GM23338 (cell line): ENCODE results near the gene GNB5. TPM values are rescaled to one million over a fixed set of nuclear protein-coding genes. Genes with fewer than 3 reads are reported as not detected.
"Not testable (repeated sequence)": the region's sequence is repeated elsewhere in the genome, so short reads cannot be mapped to it uniquely, and the experiment has no call there.

Source experiments
- ATAC-seq: fragments of 200-7000 bp; cut with Tn5 transposase; 3 replicates; pipeline ENCODE4 v1.9.1; 2020
- DNase-seq: peaks from one replicate; pipeline ENCODE4 v3.0.0-alpha.2; 2015; ENCODE audit warnings: low spot score
- H2AFZ ChIP-seq: fragments of 200-600 bp; sonication (generic); 2 replicates; pipeline ENCODE4 v1.8.0; 2016; ENCODE audit warnings: antibody characterized with exemption, mild to moderate bottlenecking, moderate library complexity
- H3F3A ChIP-seq: fragments of 200-600 bp; sonication (generic); replicated peaks from 2 replicates; pipeline ENCODE4 v1.8.0; 2017; ENCODE audit warnings: antibody characterized with exemption, mixed run types, low read depth
- H3K27ac ChIP-seq: fragments of 200-600 bp; sonication (generic); 2 replicates; pipeline ENCODE4 v1.6.1; 2016; ENCODE audit warnings: low read depth
- H3K27me3 ChIP-seq: fragments of 200-600 bp; sonication (generic); 2 replicates; pipeline ENCODE4 v1.8.0; 2016; ENCODE audit warnings: mild to moderate bottlenecking, mixed run types, moderate library complexity; ENCODE audit not compliant: insufficient read depth
- H3K36me3 ChIP-seq: fragments of 200-600 bp; sonication (generic); 2 replicates; pipeline ENCODE4 v1.8.0; 2016; ENCODE audit warnings: mild to moderate bottlenecking; ENCODE audit not compliant: insufficient read depth
- H3K4me1 ChIP-seq: fragments of 200-600 bp; sonication (generic); 2 replicates; pipeline ENCODE4 v1.8.0; 2016; ENCODE audit warnings: mild to moderate bottlenecking, moderate library complexity; ENCODE audit not compliant: insufficient read depth
- H3K4me2 ChIP-seq: fragments of 200-600 bp; sonication (generic); 2 replicates; pipeline ENCODE4 v1.7.1; 2017; ENCODE audit warnings: mixed run types
- H3K4me3 ChIP-seq: fragments of 200-600 bp; sonication (generic); 2 replicates; pipeline ENCODE4 v1.6.1; 2016; ENCODE audit warnings: mixed run types
- H3K79me2 ChIP-seq: fragments of 200-600 bp; sonication (generic); replicated peaks from 2 replicates; pipeline ENCODE4 v1.8.0; 2017; ENCODE audit warnings: mild to moderate bottlenecking; ENCODE audit not compliant: insufficient read depth
- H3K9me2 ChIP-seq: fragments of 200-600 bp; sonication (generic); 2 replicates; pipeline ENCODE4 v1.8.0; 2017; ENCODE audit not compliant: insufficient read depth
- H4K20me1 ChIP-seq: fragments of 200-600 bp; sonication (generic); replicated peaks from 2 replicates; pipeline ENCODE4 v1.8.0; 2017; ENCODE audit warnings: mild to moderate bottlenecking; ENCODE audit not compliant: insufficient read depth
- H3K27ac Mint-ChIP-seq: 2 replicates; pipeline ENCODE4 v1.8.0; 2020; ENCODE audit warnings: inconsistent platforms, mild to moderate bottlenecking, moderate library complexity, mixed read lengths
- H3K27me3 Mint-ChIP-seq: 3 replicates; pipeline ENCODE4 v1.8.0; 2022; ENCODE audit warnings: low read depth, mild to moderate bottlenecking, moderate library complexity, mixed read lengths, inconsistent platforms; ENCODE audit not compliant: insufficient read depth, poor library complexity
- H3K36me3 Mint-ChIP-seq: 3 replicates; pipeline ENCODE4 v1.8.0; 2021; ENCODE audit warnings: low read depth, mild to moderate bottlenecking, inconsistent platforms, moderate library complexity, mixed read lengths
- H3K4me1 Mint-ChIP-seq: 3 replicates; pipeline ENCODE4 v1.8.0; 2020; ENCODE audit warnings: mild to moderate bottlenecking, inconsistent platforms, mixed read lengths
- H3K4me3 Mint-ChIP-seq: 3 replicates; pipeline ENCODE4 v1.8.0; 2021; ENCODE audit warnings: moderate library complexity, mild to moderate bottlenecking, inconsistent platforms, mixed read lengths
- H3K9me3 Mint-ChIP-seq: 3 replicates; pipeline ENCODE4 v1.8.0; 2020; ENCODE audit warnings: moderate library complexity, mild to moderate bottlenecking, inconsistent platforms, mixed read lengths
- JUNB ChIP-seq: IDR thresholded peaks from one replicate; pipeline ENCODE4 v1.6.1; 2016; ENCODE audit warnings: antibody characterized with exemption; ENCODE audit not compliant: unreplicated experiment
- POLR2AphosphoS5 ChIP-seq: IDR thresholded peaks from 2 replicates; pipeline ENCODE4 v1.6.1; 2016; ENCODE audit warnings: antibody characterized with exemption, low read depth
- ZNF114 ChIP-seq: fragments of 250-450 bp; sonication (Bioruptor Pico); IDR thresholded peaks from 2 replicates; pipeline ENCODE4 v1.5.0; 2020; ENCODE audit warnings: mild to moderate bottlenecking, moderate library complexity
- polyA plus RNA-seq: library from polyadenylated mRNA; unstranded; fragments of >200 nt; fragmentation: Nextera tagmentation; extraction: Ambion mirVana; gene quantifications from 2 replicates; pipeline ENCODE4 v1.2.1, GENCODE V29; 2016
- total RNA-seq: library from RNA; depleted of rRNA; stranded (reverse); fragments of >200 nt; shearing (Covaris generic); gene quantifications from 2 replicates; pipeline ENCODE4 v1.2.3, GENCODE V29; 2014
- TF ChIP-seq, protein P1 (sequence below): fragments of 250-450 bp; sonication (Bioruptor Pico); IDR thresholded peaks from 2 replicates; pipeline ENCODE4 v1.5.0; 2020; ENCODE audit warnings: mild to moderate bottlenecking, moderate library complexity

Gene GNB5
- total and polyA plus RNA-seq, 2 experiments from 2014 or later, result 23.0 to 40.8 TPM

DNA sequence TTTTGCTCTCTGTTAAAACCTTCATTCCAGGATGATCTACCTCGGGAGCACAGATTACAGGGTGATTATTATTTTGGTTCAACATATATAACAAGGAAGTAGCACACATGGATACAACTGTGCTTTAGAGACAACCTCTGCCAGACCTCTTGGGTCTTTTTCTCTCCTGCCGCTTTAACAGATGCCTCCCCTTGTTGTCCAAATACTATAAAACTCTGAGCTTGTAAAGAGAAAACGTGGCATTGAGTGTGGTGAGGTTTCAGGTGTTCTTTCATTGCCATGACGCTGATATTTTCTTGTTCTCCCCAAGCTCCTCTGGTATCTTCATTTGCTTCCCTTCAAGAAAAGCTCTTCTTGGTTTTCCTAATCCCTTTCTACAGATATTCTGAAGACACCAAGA lies 107.6 kb downstream of the GNB5 start (continued):
- TF ChIP-seq, protein P1, sequence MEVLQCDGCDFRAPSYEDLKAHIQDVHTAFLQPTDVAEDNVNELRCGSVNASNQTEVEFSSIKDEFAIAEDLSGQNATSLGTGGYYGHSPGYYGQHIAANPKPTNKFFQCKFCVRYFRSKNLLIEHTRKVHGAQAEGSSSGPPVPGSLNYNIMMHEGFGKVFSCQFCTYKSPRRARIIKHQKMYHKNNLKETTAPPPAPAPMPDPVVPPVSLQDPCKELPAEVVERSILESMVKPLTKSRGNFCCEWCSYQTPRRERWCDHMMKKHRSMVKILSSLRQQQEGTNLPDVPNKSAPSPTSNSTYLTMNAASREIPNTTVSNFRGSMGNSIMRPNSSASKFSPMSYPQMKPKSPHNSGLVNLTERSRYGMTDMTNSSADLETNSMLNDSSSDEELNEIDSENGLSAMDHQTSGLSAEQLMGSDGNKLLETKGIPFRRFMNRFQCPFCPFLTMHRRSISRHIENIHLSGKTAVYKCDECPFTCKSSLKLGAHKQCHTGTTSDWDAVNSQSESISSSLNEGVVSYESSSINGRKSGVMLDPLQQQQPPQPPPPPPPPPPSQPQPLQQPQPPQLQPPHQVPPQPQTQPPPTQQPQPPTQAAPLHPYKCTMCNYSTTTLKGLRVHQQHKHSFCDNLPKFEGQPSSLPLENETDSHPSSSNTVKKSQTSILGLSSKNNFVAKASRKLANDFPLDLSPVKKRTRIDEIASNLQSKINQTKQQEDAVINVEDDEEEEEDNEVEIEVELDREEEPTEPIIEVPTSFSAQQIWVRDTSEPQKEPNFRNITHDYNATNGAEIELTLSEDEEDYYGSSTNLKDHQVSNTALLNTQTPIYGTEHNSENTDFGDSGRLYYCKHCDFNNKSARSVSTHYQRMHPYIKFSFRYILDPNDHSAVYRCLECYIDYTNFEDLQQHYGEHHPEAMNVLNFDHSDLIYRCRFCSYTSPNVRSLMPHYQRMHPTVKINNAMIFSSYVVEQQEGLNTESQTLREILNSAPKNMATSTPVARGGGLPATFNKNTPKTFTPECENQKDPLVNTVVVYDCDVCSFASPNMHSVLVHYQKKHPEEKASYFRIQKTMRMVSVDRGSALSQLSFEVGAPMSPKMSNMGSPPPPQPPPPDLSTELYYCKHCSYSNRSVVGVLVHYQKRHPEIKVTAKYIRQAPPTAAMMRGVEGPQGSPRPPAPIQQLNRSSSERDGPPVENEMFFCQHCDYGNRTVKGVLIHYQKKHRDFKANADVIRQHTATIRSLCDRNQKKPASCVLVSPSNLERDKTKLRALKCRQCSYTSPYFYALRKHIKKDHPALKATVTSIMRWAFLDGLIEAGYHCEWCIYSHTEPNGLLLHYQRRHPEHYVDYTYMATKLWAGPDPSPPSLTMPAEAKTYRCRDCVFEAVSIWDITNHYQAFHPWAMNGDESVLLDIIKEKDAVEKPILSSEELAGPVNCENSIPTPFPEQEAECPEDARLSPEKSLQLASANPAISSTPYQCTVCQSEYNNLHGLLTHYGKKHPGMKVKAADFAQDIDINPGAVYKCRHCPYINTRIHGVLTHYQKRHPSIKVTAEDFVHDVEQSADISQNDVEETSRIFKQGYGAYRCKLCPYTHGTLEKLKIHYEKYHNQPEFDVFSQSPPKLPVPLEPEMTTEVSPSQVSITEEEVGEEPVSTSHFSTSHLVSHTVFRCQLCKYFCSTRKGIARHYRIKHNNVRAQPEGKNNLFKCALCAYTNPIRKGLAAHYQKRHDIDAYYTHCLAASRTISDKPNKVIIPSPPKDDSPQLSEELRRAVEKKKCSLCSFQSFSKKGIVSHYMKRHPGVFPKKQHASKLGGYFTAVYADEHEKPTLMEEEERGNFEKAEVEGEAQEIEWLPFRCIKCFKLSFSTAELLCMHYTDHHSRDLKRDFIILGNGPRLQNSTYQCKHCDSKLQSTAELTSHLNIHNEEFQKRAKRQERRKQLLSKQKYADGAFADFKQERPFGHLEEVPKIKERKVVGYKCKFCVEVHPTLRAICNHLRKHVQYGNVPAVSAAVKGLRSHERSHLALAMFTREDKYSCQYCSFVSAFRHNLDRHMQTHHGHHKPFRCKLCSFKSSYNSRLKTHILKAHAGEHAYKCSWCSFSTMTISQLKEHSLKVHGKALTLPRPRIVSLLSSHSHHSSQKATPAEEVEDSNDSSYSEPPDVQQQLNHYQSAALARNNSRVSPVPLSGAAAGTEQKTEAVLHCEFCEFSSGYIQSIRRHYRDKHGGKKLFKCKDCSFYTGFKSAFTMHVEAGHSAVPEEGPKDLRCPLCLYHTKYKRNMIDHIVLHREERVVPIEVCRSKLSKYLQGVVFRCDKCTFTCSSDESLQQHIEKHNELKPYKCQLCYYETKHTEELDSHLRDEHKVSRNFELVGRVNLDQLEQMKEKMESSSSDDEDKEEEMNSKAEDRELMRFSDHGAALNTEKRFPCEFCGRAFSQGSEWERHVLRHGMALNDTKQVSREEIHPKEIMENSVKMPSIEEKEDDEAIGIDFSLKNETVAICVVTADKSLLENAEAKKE (CRISPR knock-in tag), result no peak
- no peak for TF ChIP-seq JUNB

DNA sequence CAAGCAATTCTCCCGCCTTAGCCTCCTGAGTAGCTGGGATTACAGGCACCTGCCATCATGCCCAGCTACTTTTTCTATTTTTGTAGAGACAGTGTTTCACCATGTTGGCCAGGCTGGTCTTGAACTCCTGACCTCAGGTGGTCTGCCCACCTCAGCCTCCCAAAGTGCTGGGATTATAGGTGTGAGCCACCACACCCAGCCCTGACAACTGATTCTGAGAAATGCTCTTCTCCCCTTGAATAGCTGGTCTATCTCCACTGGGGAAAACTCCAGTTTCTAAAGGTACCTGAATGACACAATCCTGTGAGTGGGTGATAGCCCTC lies 108.2 kb downstream of the GNB5 start:
- H3K27ac ChIP-seq, H3F3A ChIP-seq, DNase-seq, H3K4me1 Mint-ChIP-seq, H3K4me1 ChIP-seq, H3K36me3 Mint-ChIP-seq, H3K9me3 Mint-ChIP-seq, H3K27me3 ChIP-seq, H3K27ac Mint-ChIP-seq, ATAC-seq, H3K27me3 Mint-ChIP-seq, H3K4me3 Mint-ChIP-seq, H3K36me3 ChIP-seq, H2AFZ ChIP-seq, H3K4me3 ChIP-seq, H3K9me2 ChIP-seq, H4K20me1 ChIP-seq, H3K79me2 ChIP-seq, H3K4me2 ChIP-seq: not testable (repeated sequence)

DNA sequence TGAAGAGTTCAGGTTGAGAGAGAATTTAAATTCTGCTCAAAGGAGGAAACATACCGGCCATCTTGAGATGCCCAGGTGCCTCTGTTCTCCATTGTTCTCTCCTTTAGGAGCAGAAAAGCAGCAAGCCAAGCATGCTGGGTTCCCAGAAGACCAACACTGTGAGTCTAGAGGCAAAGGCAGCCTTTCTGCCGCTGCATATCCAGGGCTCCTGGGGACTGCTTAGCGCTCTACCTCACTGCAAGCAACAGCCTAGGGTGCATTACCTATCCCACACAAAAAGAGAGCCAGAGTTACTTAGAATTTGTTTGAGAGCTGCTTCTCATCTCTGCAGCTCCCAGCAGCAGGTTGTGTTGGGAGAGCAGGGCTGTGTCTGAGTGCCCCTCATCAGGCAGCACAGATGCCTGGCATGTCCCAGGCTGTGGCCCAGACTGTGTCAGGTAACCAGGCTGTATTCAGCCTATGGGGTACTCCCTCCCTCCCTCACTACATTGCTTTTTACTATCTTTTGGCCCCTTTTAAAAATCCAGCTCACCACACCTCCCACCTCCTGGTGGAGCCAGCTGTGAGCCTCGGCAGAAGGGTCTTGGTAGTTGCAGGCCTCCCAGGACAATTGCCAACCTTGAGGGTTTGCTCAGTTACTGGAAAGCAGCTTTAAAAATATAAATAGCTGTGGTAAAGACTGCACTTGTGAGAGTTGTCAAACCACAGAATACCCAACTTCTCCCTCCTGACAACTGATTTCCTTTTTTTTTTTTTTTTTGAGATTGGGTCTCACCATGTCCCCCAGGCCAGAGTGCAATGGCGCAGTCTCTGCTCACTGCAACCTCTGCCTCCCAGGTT lies 108.8 kb downstream of the GNB5 start:
- Mint-ChIP-seq H3K4me1 (peaks cover 7% of the 10 kb centered on the region), H3K27ac (peak overlapping the region; percentile 69; the same call in 1 of the 2 replicates), H3K4me3 (no peak overlapping the region), H3K27me3 (peaks cover 2% of the 10 kb centered on the region), H3K36me3 (no peaks in the 10 kb centered on the region), H3K9me3 (no peaks in the 10 kb centered on the region; the same call in 2 of the 3 replicates)
- H3K4me1 ChIP-seq, result no peaks in the 10 kb centered on the region
- no peak overlapping the region for H3K27ac ChIP-seq
- no peaks in the 10 kb centered on the region for H3K27me3 ChIP-seq
- H3K36me3 ChIP-seq, result no peaks in the 10 kb centered on the region
- no peaks in the 10 kb centered on the region for H3K9me2 ChIP-seq
- no peaks in the 10 kb centered on the region for H4K20me1 ChIP-seq
- DNase-seq (no peak), ATAC-seq (peak; percentile 69)
- no peaks in the 10 kb centered on the region for H3K79me2 ChIP-seq
- no peak overlapping the region for H3K4me3 ChIP-seq
- H2AFZ ChIP-seq, result peak overlapping the region; percentile 80
- no peaks in the 10 kb centered on the region for H3F3A ChIP-seq
- H3K4me2 ChIP-seq, result no peak overlapping the region
- no peak for TF ChIP-seq ZNF114 (CRISPR knock-in tag)
- no peak for TF ChIP-seq POLR2AphosphoS5
- TF ChIP-seq, protein P1 (CRISPR knock-in tag), result no peak
